Stimulated activated CD4-positive, alpha-beta T cell treated with anti-CD3 and anti-CD28 coated beads, Interleukin-2, amount 100 ng/mL, for 4 hours (primary cell): ENCODE measurements around the gene PSEN1.

ENCODE experiments used
- DNase-seq: peaks from one replicate; pipeline ENCODE4 v3.0.0-alpha.2; 2020; ENCODE audit warnings: low read depth

The PSEN1 gene

DNA sequence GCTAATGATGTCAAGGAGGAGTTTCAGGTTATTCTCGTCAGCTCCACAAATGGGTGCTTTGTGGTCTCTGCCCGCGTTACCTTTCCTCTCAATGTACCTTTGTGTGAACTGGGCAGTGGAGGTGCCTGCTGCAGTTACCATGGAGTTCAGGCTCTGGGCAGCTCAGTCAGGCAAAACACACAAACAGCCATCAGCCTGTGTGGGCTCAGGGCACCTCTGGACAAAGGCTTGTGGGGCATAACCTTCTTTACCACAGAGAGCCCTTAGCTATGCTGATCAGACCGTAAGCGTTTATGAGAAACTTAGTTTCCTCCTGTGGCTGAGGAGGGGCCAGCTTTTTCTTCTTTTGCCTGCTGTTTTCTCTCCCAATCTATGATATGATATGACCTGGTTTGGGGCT is 84.3 kb downstream of the PSEN1 start:
- no peak for DNase-seq

DNA sequence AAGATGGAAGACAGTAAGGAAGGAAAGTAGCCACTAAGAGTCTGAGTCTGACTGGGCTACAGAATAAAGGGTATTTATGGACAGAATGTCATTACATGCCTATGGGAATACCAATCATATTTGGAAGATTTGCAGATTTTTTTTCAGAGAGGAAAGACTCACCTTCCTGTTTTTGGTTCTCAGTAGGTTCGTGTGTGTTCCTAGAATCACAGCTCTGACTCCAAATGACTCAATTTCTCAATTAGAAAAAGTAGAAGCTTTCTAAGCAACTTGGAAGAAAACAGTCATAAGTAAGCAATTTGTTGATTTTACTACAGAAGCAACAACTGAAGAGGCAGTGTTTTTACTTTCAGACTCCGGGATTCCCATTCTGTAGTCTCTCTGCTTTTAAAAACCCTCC is 85.6 kb downstream of the PSEN1 start:
- DNase-seq, result no peak

DNA sequence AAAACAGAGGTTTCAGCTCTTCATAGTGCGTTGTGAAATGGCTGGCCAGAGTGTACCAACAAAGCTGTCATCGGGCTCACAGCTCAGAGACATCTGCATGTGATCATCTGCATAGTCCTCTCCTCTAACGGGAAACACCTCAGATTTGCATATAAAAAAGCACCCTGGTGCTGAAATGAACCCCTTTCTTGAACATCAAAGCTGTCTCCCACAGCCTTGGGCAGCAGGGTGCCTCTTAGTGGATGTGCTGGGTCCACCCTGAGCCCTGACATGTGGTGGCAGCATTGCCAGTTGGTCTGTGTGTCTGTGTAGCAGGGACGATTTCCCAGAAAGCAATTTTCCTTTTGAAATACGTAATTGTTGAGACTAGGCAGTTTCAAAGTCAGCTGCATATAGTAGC is 86.7 kb downstream of the PSEN1 start:
- no peak for DNase-seq

DNA sequence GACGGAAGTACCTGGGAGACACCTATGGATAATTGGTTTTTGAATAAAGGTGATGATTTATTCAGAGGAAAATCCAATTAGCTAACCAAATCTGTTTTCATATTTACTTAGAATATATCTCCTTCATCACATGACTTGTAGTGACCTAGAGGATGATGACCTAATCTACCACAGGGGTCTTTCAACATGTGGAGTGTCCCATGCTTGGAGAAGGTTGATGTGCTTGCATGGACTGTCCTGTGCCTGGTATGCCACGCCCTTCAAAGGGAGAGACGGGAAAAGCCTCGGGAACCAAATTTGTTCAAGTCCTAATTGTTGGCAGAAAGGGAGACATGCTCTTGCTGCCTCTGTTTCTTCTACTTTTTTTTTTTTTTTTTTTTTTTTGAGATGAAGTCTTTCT is 89.2 kb downstream of the PSEN1 start:
- no peak for DNase-seq

DNA sequence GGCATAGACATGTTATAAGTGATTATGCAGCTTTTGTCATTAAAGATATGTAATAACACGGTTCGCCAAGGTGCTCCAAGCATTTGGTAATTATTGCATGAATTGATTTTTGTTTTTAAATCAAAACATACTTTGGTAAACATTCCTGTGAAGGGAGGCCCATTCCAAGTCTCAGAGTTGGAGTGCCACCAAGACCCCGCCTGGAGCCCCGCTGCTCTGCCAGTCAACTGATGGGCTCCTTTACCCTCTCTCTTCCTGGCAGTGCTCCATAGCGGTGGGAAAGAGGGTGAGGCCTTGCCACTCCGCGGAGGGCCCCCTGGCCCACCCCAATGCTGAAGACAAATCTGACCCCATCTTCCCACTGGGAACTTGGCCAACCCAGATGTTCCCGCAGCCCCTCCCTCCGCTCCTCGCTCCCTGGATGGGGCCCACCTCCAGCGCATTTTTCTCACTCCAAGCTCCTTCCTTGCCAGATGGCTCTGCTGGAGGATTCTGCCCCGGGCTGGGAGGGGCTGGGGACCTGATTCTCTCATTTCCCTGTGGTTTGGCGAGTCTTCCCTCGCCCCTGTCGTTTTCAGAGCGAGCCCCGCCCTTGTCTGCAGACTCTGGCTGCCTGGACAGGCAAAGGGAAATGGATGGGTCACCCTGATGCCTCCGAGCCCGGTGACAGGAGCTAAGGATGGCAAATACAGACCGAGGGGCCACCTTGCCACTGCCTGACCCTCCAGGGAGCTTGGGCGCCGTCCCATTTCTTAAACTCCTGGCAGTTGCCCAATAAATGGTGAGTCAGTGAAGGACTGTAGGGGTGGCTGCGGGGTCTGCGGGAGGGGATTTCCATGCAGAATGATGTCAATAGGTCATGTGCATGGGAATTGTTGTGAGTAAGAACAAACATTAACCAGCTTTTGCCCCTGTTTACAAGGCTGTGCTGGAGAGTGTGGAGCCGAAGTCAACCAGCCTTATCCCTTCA is 91.8 kb downstream of the PSEN1 start:
- no peak for DNase-seq

DNA sequence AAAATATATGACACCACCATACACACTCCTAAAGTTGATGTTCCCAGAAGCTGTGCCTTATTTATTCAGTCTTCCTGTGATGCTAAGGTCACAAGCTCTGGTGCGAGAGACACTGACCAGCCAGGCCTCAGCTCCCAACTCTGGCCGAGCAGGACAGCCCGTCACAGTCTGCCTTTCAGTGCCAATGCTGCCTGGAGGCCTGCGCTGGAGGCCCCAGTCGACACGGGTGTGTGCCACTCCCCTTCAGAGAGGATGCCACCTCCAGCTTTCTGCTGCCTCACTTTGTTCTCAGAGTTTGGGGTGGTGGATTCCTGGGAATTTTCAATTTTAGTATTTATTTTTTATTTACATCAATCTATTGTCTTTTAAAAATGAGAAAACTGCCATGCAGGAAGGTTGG is 93.7 kb downstream of the PSEN1 start:
- DNase-seq, result no peak

DNA sequence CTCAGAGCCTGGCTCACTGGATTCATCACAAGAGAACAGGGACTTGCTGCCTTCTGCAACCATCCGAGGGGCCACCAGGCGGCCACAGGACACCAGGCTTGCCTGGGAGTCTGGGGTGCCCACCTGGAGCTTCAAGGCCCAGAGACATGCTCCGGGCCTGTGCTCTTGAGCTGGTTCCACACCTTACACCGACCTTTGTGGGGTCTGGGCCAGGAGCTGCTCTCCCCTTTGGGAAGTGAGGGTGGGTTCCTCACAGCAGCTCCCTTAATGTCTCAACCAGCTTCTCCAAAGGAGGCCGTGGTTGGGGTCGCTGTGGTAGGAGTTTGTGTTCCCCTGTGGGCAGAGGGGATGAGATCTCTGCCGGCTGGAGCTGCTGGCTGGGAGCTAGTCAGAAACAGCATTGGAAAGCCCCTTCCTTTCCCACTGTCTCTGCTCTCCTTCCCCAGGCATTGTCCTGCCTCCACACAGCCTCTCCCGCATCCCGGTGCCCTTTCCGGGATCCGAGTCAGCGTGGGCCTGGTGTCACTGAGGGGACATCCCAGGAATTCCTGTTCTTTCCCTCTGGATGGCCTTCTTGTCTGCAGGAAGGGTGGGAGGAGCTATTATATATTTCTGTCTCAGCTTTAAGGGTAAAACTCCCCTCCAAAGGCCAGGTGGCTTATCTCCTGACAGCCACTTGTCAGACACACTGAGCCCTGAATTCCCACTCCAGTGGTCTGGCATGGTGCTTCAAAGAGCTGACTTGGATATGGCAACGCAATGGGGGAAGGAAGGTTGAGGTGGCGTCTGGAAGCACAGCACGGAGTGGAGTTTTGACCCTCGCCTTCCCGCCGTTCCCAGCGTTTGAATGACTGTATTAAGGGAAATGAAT is 95.9 kb downstream of the PSEN1 start:
- no peak for DNase-seq

DNA sequence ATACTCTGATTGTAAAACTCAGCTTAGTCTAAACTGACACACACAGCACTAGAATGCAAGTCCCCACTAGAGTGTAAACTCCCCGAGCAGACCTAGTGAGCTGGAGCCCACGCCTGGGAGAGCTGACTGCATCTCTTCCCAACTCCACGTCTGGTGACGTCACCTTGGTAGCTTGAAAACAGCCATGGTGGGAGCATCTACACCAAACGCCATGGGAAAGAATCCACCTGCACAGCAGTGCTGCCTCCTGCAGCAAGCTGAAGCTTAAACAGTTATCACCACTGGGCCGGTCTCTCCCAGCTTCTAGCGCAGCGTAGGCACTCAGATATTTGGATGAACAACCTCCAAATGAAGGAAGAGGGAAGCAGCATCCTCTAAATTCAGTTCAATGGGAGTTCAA is 96.7 kb downstream of the PSEN1 start:
- no peak for DNase-seq

DNA sequence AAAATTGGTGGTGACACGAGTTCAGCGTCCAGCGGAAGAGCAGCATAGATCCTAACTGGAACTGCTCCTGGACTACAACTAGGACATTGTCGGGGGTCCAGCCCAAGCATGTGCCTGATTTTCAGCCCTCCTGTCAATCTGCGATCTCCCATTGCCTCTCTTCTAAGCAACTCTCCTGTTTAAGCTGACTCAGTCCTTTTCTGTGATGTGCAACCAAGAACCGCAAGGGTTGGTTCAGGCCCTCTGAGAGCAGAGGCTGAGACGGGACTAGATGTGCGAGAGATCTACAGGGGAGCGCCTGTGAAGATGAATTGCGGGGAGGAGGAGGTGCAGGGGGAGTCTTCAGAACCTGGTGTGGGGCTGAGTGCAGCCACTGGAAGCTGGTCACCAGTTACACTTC is 97.3 kb downstream of the PSEN1 start:
- DNase-seq, result no peak

DNA sequence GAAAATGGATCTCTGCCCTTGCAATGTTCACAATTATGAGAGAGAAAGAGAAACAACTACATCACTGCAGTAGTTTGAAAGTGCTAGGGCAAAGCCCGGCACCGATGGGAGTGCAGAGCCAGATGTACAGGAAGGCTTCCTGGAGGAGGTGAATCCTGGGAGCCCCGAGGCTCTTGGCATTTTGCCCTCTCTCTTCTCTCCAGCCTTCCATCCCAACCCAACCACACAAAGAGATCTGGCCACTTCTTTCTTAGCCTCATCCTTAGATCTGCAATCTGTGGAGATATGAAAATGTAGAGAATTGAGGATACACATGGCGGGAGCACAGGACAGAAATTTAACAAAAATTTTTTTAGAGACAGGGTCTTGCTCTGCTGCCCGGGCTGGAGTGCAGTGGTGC is 97.7 kb downstream of the PSEN1 start:
- no peak for DNase-seq

DNA sequence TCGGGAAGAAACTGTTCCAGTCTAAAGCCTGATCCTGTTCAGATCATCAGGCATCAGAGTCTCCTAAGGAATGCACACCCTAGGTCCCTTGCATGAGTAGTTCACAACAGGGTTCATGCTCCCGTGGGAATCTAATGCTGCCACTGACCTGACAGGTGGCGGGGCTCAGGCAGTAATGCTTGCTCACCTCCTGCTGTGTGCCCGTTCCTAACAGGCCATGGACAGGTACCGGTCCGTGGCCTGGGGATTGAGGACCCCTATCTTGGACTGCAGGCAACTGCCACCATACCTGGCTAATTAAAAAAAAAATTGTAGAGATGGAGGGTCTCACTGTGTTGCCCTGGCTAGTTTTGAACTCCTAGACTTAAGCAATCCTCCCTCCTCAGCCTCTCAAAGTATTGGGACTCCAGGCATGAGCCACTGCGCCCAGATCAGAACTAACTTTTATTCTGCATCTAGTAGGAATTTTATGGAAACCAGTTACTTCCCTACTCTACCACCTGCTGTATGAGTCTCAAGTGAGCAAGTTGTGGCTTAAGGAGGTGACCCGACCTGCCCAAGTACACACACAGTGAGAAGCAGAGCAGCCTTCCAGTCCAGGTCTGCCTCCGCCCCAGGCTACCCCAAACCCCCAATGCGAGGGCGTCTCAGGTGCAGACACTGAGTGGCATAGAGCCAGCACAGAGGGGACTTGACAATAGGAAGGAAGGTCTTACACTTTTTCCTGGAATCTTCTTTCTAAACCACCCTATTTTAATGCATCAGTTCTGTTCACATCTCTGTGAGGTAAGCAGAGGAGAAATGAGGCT is 98.5 kb downstream of the PSEN1 start:
- no peak for DNase-seq

DNA sequence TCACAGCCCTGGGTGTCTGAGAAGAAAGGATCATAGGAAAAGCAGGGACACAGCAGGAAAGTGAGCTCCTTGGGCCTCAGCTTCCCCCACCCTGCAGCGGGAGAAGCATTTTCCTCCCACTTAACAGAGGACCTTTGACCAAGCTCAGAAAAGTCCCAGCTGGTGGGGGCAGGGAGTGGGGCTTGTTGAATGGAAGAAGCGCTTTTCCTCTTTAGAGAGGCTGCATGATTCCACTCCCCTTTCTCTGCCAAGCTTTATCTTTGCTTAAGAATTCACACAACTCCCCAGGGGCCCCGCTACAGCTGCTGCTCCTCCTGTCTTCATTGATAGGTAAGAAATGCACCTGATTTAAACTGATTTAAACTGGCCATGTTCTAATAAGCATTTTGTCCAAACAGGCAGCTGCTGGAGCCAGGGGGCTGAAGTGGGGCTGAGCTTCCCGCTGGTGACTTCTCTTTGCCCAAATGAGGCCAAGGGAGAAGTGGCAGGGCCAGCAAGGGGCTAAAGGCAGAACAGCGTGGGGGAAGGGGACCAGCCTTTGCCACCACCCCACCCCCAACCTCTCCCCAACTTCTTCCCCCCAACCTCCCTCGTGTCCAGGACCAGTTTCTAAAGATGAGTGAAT is 99.3 kb downstream of the PSEN1 start:
- DNase-seq, result no peak

DNA sequence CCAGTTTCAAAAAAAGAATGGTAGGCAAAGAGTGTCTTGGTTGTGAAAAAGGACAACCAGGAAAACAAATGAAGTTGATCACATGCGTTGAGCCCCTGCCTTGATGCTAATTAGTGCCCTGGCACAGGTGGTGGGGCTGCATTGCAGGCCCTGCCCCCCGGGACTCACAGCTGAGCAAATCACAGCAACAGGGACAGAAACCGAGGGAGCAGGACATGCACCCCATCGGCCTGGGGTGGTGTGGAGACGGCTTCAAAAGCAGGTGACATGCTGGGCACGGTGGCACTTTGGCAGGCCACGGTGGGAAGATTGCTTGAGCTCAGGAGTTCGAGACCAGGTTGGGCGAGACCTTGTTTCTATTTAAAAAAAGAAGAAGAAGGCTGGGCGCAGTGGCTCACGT is 99.8 kb downstream of the PSEN1 start:
- DNase-seq, result no peak

DNA sequence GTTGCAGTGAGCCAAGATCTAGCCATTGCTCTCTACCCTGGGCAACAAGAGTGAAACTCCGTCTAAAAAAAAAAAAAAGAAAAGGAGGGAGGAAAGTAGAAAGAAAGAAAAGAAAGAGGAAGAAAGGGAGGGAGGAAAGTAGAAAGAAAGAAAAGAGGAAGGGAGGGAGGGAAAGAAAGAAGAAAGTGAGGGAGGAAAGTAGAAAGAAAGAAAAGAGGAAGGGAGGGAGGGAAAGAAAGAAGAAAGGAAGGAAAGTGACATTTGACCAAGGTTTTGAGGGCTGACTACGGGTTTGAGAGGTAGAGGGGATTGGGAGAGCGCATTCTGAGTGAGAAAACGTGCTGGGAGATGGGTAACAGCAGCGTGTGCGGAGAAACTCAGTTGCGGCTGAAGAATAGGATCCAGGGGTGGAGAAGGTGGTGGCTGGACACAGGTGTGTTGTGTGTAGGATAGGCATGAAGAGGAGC is 100.5 kb downstream of the PSEN1 start:
- no peak for DNase-seq

DNA sequence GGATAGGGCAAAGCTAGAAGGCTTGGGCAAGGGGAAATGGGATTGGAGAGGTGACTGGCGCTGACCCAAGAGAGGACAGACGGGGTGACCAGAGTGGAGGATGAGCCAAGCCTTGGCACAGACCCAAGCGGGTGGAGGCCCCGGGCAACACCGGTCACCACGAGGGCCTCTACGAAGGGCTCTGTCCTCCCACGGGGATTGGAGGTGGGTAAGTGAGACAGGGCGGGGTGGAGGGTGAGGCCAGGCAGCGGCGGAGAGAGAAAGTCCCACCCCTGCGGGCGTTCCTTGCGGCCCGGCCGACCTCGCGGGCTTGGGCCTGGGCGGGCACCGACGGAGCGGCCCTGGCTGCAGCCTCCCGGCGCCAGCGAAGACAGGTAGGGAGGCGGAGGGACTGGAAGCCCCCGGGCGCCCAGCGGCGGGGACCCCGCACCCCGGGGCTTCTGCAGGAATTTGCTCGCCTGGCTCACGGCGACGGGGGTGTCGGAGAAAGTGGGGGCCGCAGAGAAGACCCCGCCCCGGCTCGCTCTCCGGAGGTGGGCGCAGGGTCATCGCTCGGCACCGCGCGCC is 101.0 kb downstream of the PSEN1 start, which contains the start of gene PAPLN:
Gene PAPLN, plus strand, starts transcription at position 288 of the 567 bp plus-strand sequence. CDS start 2,273 bp downstream, outside the sequence.
- no peak for DNase-seq

DNA sequence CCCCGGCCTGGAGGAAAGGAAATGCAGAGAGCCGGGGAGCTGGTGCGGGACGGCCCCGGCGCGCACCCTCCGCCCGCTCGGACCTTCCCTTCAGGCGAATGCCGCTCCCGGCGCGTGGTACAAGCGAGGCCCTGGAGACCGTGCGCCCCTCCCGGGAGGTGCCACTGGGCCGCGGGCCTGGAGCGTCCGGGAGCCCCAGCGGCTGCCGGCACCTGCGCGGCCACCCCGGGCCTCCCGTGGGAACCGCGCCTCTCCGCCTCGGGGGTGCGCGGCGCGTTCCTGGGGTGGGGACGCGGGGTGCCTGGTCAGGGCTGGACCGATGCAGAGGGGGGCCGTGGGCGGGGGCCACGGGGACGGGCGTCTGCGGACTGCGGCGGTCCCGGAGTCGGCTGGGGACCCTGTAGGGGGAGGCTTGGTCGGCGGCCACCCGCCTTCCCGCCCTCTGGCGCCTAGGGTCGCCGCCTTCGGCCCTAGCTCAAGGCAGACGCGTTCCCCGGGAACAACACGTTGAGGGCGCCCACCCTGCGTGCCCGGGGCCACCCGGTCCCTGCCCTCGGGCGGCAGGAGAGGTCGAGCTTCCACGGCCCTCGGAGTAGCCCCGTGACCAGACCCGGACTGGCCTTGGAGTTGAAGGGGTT is 101.6 kb downstream of the PSEN1 start:
- DNase-seq, result no peak

DNA sequence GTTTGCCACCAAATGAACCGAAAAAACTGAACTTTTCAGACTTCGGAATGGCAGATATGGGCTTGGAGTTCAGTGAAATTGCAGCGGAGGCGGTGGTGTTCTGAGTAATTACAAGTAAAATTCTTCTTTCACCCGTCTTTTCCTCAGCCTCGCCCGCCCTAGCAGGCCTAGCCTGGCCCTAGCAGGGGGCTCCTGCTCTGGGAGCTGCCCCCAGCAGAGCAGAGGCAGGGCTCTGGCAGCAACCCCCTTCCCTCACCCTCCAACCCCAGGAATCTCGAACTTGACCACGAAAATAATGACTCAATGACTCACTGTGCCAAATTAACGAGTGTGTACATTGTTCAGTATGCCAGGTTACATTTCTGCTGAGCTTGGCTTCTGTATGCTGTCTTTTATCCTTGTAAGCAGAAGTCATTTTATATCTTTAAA is 102.1 kb downstream of the PSEN1 start:
- no peak for DNase-seq

DNA sequence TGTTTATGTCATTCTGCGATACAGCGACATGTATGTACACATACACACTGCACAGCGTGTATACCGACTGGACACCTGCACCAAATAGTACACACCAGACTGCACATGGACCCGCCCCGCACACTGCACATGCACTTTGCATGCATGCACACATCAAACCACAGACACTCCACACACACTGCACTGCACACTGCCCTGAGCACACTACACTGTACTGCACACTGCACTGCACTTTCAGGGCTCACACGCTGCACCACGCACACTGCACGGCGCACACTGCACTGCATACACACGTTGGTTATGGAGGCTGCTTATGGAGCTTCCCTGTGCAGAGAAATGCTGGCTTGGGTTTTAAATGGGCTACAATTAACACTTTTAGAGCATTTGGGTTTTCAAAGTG is 102.6 kb downstream of the PSEN1 start:
- no peak for DNase-seq

DNA sequence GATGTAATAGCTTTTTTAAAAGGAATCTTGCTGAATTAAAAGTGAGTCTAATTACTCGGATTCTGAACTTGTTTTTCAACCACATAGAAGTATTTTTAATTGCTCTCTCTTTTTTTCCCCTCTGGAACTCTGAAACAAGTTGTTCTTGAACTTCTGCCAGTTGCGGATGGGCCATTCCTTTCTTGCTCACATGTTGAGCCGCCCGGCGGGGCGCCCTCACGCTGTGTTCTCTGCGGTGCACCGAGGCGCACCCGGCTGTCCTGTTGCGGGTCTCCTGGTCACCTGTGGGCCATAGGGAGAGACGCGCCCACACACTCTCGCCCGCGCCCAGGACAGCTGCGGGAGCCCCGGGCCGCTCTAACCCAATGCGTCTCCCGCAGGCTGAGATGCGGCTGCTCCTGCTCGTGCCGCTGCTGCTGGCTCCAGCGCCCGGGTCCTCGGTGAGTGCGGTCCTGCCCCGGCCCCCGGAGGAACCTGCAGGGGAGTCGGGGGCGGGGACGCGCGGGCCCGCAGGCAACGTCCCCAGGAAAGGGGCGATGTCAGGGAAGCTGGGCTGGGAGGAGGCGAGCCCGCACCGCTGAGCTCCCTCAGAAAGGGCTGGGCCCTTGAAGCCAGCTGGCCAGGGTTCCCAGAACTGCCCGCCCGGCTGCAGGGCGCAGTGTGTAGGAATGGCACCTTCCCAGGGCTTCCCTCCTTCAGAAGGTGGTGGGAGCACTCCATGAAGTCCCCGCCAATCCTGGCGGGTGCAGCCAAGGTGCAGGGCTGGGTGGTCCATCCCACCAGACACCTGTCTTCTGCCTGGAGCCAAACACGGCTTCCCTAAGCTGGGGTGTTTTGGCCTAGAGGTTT is 103.3 kb downstream of the PSEN1 start:
- no peak for DNase-seq
